ENCODE results near the gene ZNF750. TPM values are rescaled to one million over a fixed set of nuclear protein-coding genes. Genes with fewer than 3 reads are reported as not detected.

The ZNF750 gene
- polyA plus RNA-seq, 1 experiment, result not detected

DNA sequence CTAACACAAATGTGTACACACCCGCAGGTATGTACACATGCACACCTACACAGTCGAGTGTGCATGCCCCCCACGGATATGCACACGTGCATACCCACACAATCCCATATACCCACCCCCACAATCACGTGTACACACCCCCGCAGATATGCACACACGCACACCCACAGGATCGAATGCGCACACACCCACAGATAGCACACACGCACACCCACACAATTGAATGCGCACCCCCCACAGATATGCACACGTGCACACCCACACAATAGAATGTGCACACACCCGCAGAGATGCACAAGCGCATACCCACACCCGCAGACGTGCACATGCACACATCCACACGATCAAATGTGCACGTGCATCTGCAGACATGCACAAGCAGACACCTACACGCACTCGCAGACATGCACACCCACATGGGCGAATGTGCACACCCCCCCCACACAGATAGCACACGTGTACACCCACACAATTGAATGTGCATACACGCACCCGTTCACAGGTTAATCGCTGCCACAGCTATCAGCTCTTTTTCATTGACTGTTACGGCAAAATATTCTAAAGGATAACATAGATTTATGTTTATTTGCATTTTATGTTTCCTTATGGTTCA lies 10.8 kb downstream of the ZNF750 start:
- peaks cover 5% of the 10 kb centered on the region for H3K36me3 ChIP-seq (ENCODE audit: control insufficient read depth, insufficient read depth, low read length)
- CTCF ChIA-PET, result no interaction called here
- POLR2A ChIA-PET, result no interaction called here
- TF ChIP-seq, protein P1, sequence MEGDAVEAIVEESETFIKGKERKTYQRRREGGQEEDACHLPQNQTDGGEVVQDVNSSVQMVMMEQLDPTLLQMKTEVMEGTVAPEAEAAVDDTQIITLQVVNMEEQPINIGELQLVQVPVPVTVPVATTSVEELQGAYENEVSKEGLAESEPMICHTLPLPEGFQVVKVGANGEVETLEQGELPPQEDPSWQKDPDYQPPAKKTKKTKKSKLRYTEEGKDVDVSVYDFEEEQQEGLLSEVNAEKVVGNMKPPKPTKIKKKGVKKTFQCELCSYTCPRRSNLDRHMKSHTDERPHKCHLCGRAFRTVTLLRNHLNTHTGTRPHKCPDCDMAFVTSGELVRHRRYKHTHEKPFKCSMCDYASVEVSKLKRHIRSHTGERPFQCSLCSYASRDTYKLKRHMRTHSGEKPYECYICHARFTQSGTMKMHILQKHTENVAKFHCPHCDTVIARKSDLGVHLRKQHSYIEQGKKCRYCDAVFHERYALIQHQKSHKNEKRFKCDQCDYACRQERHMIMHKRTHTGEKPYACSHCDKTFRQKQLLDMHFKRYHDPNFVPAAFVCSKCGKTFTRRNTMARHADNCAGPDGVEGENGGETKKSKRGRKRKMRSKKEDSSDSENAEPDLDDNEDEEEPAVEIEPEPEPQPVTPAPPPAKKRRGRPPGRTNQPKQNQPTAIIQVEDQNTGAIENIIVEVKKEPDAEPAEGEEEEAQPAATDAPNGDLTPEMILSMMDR (IDR thresholded peaks at IDR 0.05; ENCODE audit: insufficient read depth, low read depth, low read length), result no peak
- H3K27me3 ChIP-seq (ENCODE audit: control insufficient read depth, insufficient read depth, low read length), result no peaks in the 10 kb centered on the region
- H3K4me3 ChIP-seq (ENCODE audit: low read depth, low read length), result no peak overlapping the region
- DNase-seq (ENCODE audit: low read depth), result no peak

DNA sequence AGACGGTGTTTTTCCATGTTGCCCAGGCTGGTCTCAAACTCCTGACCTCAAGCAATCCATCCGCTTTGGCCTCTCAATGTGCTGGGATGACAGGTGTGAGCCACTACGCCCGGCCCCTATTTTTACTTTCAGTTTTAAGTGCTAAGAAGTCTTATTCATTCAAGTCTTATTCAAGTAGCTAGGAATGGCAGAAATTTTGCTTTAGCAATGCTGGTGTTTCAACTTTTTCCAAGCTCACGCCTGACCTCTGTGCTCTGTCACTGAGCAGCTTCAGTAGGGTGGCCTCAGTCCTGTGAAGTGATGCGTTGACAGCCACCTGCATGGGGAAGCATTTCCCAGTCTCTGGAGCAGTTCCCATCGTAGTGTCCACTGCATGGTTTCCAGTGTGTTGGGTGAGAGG lies 12.9 kb downstream of the ZNF750 start:
- H3K36me3 ChIP-seq (ENCODE audit: control insufficient read depth, insufficient read depth, low read length), result peaks cover 4% of the 10 kb centered on the region
- H3K4me3 ChIP-seq (ENCODE audit: low read depth, low read length), result no peak overlapping the region
- TF ChIP-seq, protein P1 (IDR thresholded peaks at IDR 0.05; ENCODE audit: insufficient read depth, low read depth, low read length), result no peak
- DNase-seq (ENCODE audit: low read depth), result no peak
- no peaks in the 10 kb centered on the region for H3K27me3 ChIP-seq (ENCODE audit: control insufficient read depth, insufficient read depth, low read length)
- ChIA-PET CTCF (no interaction called here), POLR2A (no interaction called here)

DNA sequence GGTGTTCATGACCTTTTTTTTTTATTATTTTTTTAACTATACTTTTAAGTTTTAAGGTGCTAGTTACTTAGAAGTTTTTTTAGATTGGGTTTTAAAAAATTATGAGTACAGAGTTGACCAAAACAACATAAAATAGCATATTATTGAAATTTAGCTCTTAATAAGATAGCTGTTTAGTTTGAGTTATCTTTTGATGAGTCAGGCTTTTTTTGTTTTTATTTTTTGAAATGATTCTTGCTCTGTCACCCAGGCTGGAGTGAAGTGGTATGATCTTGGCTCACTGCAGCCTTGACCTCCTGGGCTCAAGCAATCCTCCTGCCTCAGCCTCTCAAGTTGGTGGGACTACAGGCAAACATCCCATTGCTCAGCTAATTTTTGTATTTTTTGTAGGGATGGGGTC lies 13.6 kb downstream of the ZNF750 start:
- Histone ChIP-seq H3K4me3 (ENCODE audit: low read depth, low read length) (no peak overlapping the region), H3K27me3 (ENCODE audit: control insufficient read depth, insufficient read depth, low read length) (no peaks in the 10 kb centered on the region), H3K36me3 (ENCODE audit: control insufficient read depth, insufficient read depth, low read length) (peaks cover 1% of the 10 kb centered on the region)
- CTCF ChIA-PET, result interaction anchor here (0.7 to 1.0 kb wide), 2 partner anchors 10 to 12 kb away, joined by 3 read pairs; no protein-coding TSS in a partner anchor
- TF ChIP-seq, protein P1 (IDR thresholded peaks at IDR 0.05; ENCODE audit: insufficient read depth, low read depth, low read length), result no peak
- no peak for DNase-seq (ENCODE audit: low read depth)
- POLR2A ChIA-PET, result no interaction called here

DNA sequence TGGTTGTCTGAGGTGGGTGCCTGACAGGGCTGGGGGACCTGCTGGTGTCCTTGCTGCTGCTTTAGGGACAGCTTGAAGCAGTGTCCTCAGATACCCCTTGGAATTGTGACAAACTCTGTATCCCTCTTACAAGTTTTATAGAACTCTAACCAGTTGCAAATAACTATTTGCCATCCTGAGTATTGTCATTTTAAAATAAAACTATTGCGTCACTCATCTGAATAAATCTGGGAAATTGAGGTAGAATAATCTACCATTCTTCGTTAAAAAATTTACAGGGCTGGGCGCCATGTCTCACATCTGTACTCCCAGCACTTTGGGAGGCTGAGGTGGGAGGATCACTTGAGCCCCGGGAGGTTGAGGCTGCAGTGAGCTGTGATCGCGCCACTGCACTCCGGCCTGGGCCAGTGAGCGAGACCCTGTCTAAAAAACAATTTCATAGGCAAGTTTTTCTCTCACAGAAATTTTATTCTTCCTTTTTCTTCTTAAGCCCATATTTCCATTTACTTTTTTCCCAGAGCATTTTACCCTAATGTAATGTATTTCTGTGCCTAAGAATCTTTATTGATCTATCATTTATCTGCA lies 14.2 kb downstream of the ZNF750 start:
- ChIA-PET POLR2A (no interaction called here), CTCF (interaction anchor here (1.0 to 1.1 kb wide), 2 partner anchors 13 kb away, joined by 3 read pairs; no protein-coding TSS in a partner anchor)
- TF ChIP-seq, protein P1 (IDR thresholded peaks at IDR 0.05; ENCODE audit: insufficient read depth, low read depth, low read length), result no peak
- Histone ChIP-seq H3K36me3 (ENCODE audit: control insufficient read depth, insufficient read depth, low read length) (peaks cover 1% of the 10 kb centered on the region; the same call in 1 of the 2 replicates), H3K4me3 (ENCODE audit: low read depth, low read length) (no peak overlapping the region), H3K27me3 (ENCODE audit: control insufficient read depth, insufficient read depth, low read length) (no peaks in the 10 kb centered on the region)
- DNase-seq (ENCODE audit: low read depth), result no peak

DNA sequence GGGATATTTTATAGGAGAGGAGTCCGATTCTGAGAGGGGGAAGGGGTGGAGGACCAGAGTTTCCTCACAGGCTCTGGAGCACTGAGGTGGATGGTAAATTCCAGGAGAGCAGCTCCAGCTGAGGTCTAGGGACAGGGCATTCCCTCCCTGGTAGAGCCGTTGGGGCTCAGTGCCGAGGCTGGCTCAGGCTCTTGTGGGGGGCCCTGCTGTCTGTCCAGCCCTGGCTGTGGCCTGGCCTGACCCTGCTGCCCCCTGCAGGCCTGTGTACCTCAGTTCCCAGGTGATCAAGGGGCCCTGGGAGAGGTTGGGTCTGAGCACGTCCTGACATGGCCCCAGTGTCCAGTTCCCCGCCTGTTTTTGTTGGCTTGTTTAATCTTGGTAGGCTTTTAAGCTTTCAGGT lies 16.8 kb downstream of the ZNF750 start:
- Histone ChIP-seq H3K27me3 (ENCODE audit: control insufficient read depth, insufficient read depth, low read length) (no peaks in the 10 kb centered on the region), H3K36me3 (ENCODE audit: control insufficient read depth, insufficient read depth, low read length) (0 out of 2 replicates have a peak, but pooled peaks cover 1% of the 10 kb centered on the region), H3K4me3 (ENCODE audit: low read depth, low read length) (no peak overlapping the region)
- POLR2A ChIA-PET, result no interaction called here
- DNase-seq (ENCODE audit: low read depth), result no peak
- TF ChIP-seq, protein P1 (IDR thresholded peaks at IDR 0.05; ENCODE audit: insufficient read depth, low read depth, low read length), result peak; percentile 26; the same call in 1 of the 2 replicates
- CTCF ChIA-PET, result interaction anchor here (0.8 kb wide), 1 partner anchor 30 kb away, joined by 3 read pairs; no protein-coding TSS in a partner anchor

Measured in BJ (cell line).